SIG-M5 treated with dmso at 0.1 percent for 504 hours (cell line): ENCODE measurements around the gene NACC1.

ENCODE experiments used
- DNase-seq: peaks from one replicate; lab custom pipeline; 2025; ENCODE audit not compliant: unreplicated experiment; lab: John Stamatoyannopoulos, UW

Gene NACC1

GRCh38 chr19:13189600-13189999, 71.5 kb downstream of the NACC1 start:
- no peak for DNase-seq
